ENCODE data around the gene E2F8.

E2F8 gene

GRCh38 chr11:19218786-19219460, 21.8 kb downstream of the E2F8 start:
- peak; percentile 55 for DNase-seq

GRCh38 chr11:19218216-19218615, 22.5 kb downstream of the E2F8 start:
- peak; percentile 50 for DNase-seq

- no peak for DNase-seq
Measured at GRCh38 chr11:19216709-19217374, 23.9 kb downstream of the E2F8 start.

- DNase-seq: no peak
Measured at GRCh38 chr11:19216021-19216420, 24.7 kb downstream of the E2F8 start.

- DNase-seq: no peak
Measured at GRCh38 chr11:19209617-19210370, 31.0 kb downstream of the E2F8 start.

- DNase-seq: no peak
Measured at GRCh38 chr11:19208959-19209546, 31.7 kb downstream of the E2F8 start.

- no peak for DNase-seq
Measured at GRCh38 chr11:19208181-19208580, 32.6 kb downstream of the E2F8 start.

GRCh38 chr11:19204836-19205235, 35.9 kb downstream of the E2F8 start:
- DNase-seq: no peak

- DNase-seq: no peak
Measured at GRCh38 chr11:19201737-19202605, 38.8 kb downstream of the E2F8 start, which contains the start of gene CSRP3. CSRP3 (minus strand) TSS chr11:19201983; CDS start chr11:19192448, 9,535 bp downstream.

- DNase-seq: peak; percentile 4
Measured at GRCh38 chr11:19200410-19201201, 40.1 kb downstream of the E2F8 start.

- DNase-seq: no peak
Measured at GRCh38 chr11:19199771-19200170, 41.0 kb downstream of the E2F8 start.

GRCh38 chr11:19199048-19199447, 41.7 kb downstream of the E2F8 start:
- DNase-seq: no peak

- DNase-seq: no peak
Measured at GRCh38 chr11:19196432-19196831, 44.3 kb downstream of the E2F8 start.

- no peak for DNase-seq
Measured at GRCh38 chr11:19194620-19195308, 46.0 kb downstream of the E2F8 start.

GRCh38 chr11:19193916-19194315, 46.8 kb downstream of the E2F8 start:
- no peak for DNase-seq

- DNase-seq: no peak
Measured at GRCh38 chr11:19191530-19192169, 49.1 kb downstream of the E2F8 start.

- peak; percentile 56 for DNase-seq
Measured at GRCh38 chr11:19187833-19188258, 52.9 kb downstream of the E2F8 start.

GRCh38 chr11:19187114-19187832, 53.5 kb downstream of the E2F8 start:
- no peak for DNase-seq

GRCh38 chr11:19185516-19186052, 55.2 kb downstream of the E2F8 start:
- DNase-seq: no peak

Data from NCI-H345 (cell line).